H9 (cell line): ENCODE data around the gene MAST2. TPM values are rescaled to one million over a fixed set of nuclear protein-coding genes. Genes with fewer than 3 reads are reported as not detected.
"Not testable (repeated sequence)": the region's sequence is repeated elsewhere in the genome, so short reads cannot be mapped to it uniquely, and the experiment has no call there.

Experiments used
- DNase-seq: peaks from one replicate; pipeline ENCODE4 v3.0.0-alpha.2; 2017
- H2AFZ ChIP-seq: one replicate; pipeline ENCODE4 v1.6.1; 2013; ENCODE audit warnings: mild to moderate bottlenecking, low read length, control low read depth, moderate library complexity
- H2AK5ac ChIP-seq: 2 replicates; pipeline ENCODE4 v1.6.1; 2013; ENCODE audit warnings: low read length, control low read depth, mixed read lengths; ENCODE audit not compliant: insufficient read length
- H2BK120ac ChIP-seq: one replicate; pipeline ENCODE4 v1.6.1; 2013; ENCODE audit warnings: low read depth, mild to moderate bottlenecking, low read length, control low read depth, inconsistent platforms; ENCODE audit not compliant: poor library complexity, severe bottlenecking
- H2BK12ac ChIP-seq: 2 replicates; pipeline ENCODE4 v1.6.1; 2013; ENCODE audit warnings: low read length, control low read depth, mixed read lengths, low read depth; ENCODE audit not compliant: insufficient read length
- H2BK15ac ChIP-seq: 2 replicates; pipeline ENCODE4 v1.6.1; 2013; ENCODE audit warnings: low read depth, low read length, control low read depth
- H2BK20ac ChIP-seq: one replicate; pipeline ENCODE4 v1.6.1; 2013; ENCODE audit warnings: low read depth, mild to moderate bottlenecking, low read length, control low read depth, inconsistent platforms; ENCODE audit not compliant: poor library complexity, severe bottlenecking
- H2BK5ac ChIP-seq: 2 replicates; pipeline ENCODE4 v1.6.1; 2013; ENCODE audit warnings: low read length, control low read depth, mixed read lengths; ENCODE audit not compliant: insufficient read length
- H3K14ac ChIP-seq: 2 replicates; pipeline ENCODE4 v1.6.1; 2013; ENCODE audit warnings: low read length, control low read depth; ENCODE audit not compliant: insufficient read depth
- H3K18ac ChIP-seq: 2 replicates; pipeline ENCODE4 v1.6.1; 2013; ENCODE audit warnings: low read depth, mild to moderate bottlenecking, mixed read lengths, low read length, control low read depth; ENCODE audit not compliant: insufficient read length
- H3K23ac ChIP-seq: 2 replicates; pipeline ENCODE4 v1.6.1; 2013; ENCODE audit warnings: low read length, control low read depth, mixed read lengths, low read depth; ENCODE audit not compliant: insufficient read length
- H3K23me2 ChIP-seq: 2 replicates; pipeline ENCODE4 v1.6.1; 2013; ENCODE audit warnings: low read depth, mild to moderate bottlenecking, mixed read lengths, low read length, control low read depth; ENCODE audit not compliant: insufficient read length, poor library complexity, severe bottlenecking
- H3K27ac ChIP-seq: 2 replicates; pipeline ENCODE4 v1.5.1; 2013; ENCODE audit warnings: low read length, control low read depth, mixed read lengths, low read depth; ENCODE audit not compliant: insufficient read length
- H3K27me3 ChIP-seq: 2 replicates; pipeline ENCODE4 v1.6.1; 2013; ENCODE audit warnings: low read length, control low read depth, inconsistent platforms; ENCODE audit not compliant: insufficient read depth
- H3K4ac ChIP-seq: 2 replicates; pipeline ENCODE4 v1.6.1; 2013; ENCODE audit warnings: low read depth, mild to moderate bottlenecking, control low read depth, inconsistent platforms, low read length, moderate library complexity
- H3K4me1 ChIP-seq: 2 replicates; pipeline ENCODE4 v1.6.1; 2013; ENCODE audit warnings: low read length, control low read depth, inconsistent platforms; ENCODE audit not compliant: insufficient read depth
- H3K4me2 ChIP-seq: 2 replicates; pipeline ENCODE4 v1.6.1; 2013; ENCODE audit warnings: low read length, control low read depth, mixed read lengths; ENCODE audit not compliant: insufficient read length, insufficient read depth
- H3K56ac ChIP-seq: 2 replicates; pipeline ENCODE4 v1.6.1; 2013; ENCODE audit warnings: low read depth, mild to moderate bottlenecking, mixed read lengths, low read length, control low read depth; ENCODE audit not compliant: insufficient read length
- H3K79me1 ChIP-seq: 2 replicates; pipeline ENCODE4 v1.6.1; 2013; ENCODE audit warnings: low read depth, mild to moderate bottlenecking, moderate library complexity, low read length, control low read depth, inconsistent platforms; ENCODE audit not compliant: insufficient read depth, poor library complexity, severe bottlenecking
- H3K79me2 ChIP-seq: 2 replicates; pipeline ENCODE4 v1.6.1; 2013; ENCODE audit warnings: low read length, control low read depth, inconsistent platforms; ENCODE audit not compliant: insufficient read depth
- H3K9ac ChIP-seq: 2 replicates; pipeline ENCODE4 v1.6.1; 2013; ENCODE audit warnings: low read length, control low read depth, mixed read lengths; ENCODE audit not compliant: insufficient read length; ENCODE audit errors: extremely low read depth
- H3K9me3 ChIP-seq: one replicate; pipeline ENCODE4 v1.6.1; 2013; ENCODE audit warnings: low read depth, low read length, inconsistent platforms; ENCODE audit not compliant: control insufficient read depth
- H3T11ph ChIP-seq: one replicate; pipeline ENCODE4 v1.6.1; 2013; ENCODE audit warnings: mild to moderate bottlenecking, low read length, control low read depth, inconsistent platforms
- H4K20me1 ChIP-seq: one replicate; pipeline ENCODE4 v1.6.1; 2013; ENCODE audit not compliant: control insufficient read depth, insufficient read length, insufficient read depth
- H4K5ac ChIP-seq: 2 replicates; pipeline ENCODE4 v1.6.1; 2013; ENCODE audit warnings: low read depth, mild to moderate bottlenecking, mixed read lengths, low read length, control low read depth; ENCODE audit not compliant: insufficient read length
- H4K8ac ChIP-seq: replicated peaks from 2 replicates; pipeline ENCODE4 v1.6.1; 2013; ENCODE audit warnings: low read length, control low read depth, mixed read lengths, low read depth; ENCODE audit not compliant: insufficient read length
- H4K91ac ChIP-seq: 2 replicates; pipeline ENCODE4 v1.6.1; 2013; ENCODE audit warnings: low read depth, mild to moderate bottlenecking, moderate library complexity, mixed read lengths, low read length, control low read depth; ENCODE audit not compliant: insufficient read length
- H3K27ac Mint-ChIP-seq, 3 experiments: 2 replicates in 2 of 3; 3 replicates in 1 of 3; pipeline ENCODE4 v1.8.0; 2020 to 2021; ENCODE audit warnings: mixed read lengths in 3 of 3, mild to moderate bottlenecking in 1 of 3, moderate library complexity in 1 of 3
- H3K27me3 Mint-ChIP-seq: 2 replicates; pipeline ENCODE4 v1.8.0; 2021; ENCODE audit warnings: low read depth, mild to moderate bottlenecking, moderate library complexity, mixed read lengths
- H3K36me3 Mint-ChIP-seq, 3 experiments: 2 replicates in 2 of 3; 3 replicates in 1 of 3; pipeline ENCODE4 v1.8.0; 2020 to 2021; ENCODE audit warnings: low read depth in 3 of 3, mixed read lengths in 3 of 3; ENCODE audit not compliant: insufficient read depth in 1 of 3
- H3K4me1 Mint-ChIP-seq, 2 experiments: 2 replicates each; pipeline ENCODE4 v1.8.0; 2020; ENCODE audit warnings: mixed read lengths in 2 of 2
- H3K4me3 Mint-ChIP-seq, 2 experiments: 2 replicates in 1 of 2; 3 replicates in 1 of 2; pipeline ENCODE4 v1.8.0; 2020 to 2021; ENCODE audit warnings: mild to moderate bottlenecking in 2 of 2, mixed read lengths in 2 of 2, moderate library complexity in 1 of 2
- H3K9me3 Mint-ChIP-seq, 2 experiments: 2 replicates in 1 of 2; 3 replicates in 1 of 2; pipeline ENCODE4 v1.8.0; 2020; ENCODE audit warnings: mild to moderate bottlenecking in 2 of 2, mixed read lengths in 2 of 2, moderate library complexity in 1 of 2
- WGBS: extraction: QIAGEN DNeasy Blood & Tissue Kit; methylation state at CpG from one replicate; pipeline ENCODE4 v1.1.7; 2013; ENCODE audit warnings: missing lambda C conversion rate, low lambda C conversion rate, mixed read lengths; ENCODE audit not compliant: insufficient read length; ENCODE audit errors: extremely low coverage; 5-methylcytosine and 5-hydroxymethylcytosine counted together
- total RNA-seq: library from RNA; stranded (reverse); gene quantifications from 2 replicates; pipeline ENCODE4 v1.2.1, GENCODE V29; 2021
- TF ChIP-seq, protein P1 (sequence below): fragments of 200-600 bp; sonication (generic); conservative IDR thresholded peaks from 3 replicates; pipeline ENCODE4 v1.8.0; 2021; ENCODE audit warnings: antibody characterized with exemption, mild to moderate bottlenecking

Gene MAST2
- total RNA-seq, 1 experiment from 2014 or later = 28.8 TPM

DNA sequence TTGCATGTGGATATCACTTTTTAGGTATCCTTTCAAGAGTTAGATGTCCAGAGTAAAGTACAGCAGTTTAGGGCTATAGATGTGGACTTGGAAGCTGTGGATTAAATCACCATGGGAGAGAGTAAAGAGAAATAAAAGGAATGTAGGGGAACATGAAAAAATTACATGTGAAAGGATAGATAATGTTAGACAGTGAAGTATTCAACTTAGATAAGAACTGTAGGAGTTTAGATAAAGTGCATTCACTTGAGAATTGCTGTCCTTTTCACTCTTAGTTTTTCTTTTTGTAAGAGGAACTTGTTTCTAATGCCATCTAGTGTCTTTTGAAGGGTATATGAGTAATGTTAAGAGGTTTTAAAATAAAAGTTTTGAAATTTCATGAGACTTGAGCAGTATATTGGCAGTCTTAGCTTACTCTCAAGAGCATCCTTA is 40.1 kb downstream of the MAST2 start:
- no peak for DNase-seq
- Histone ChIP-seq H3K18ac (no peak overlapping the region), H2BK20ac (no peak overlapping the region), H2AK5ac (no peak overlapping the region), H3K4ac (no peak overlapping the region), H3K14ac (no peak overlapping the region), H3K79me1 (no peaks in the 10 kb centered on the region), H3K27ac (no peak overlapping the region), H3K23me2 (no peaks in the 10 kb centered on the region), H3K79me2 (no peaks in the 10 kb centered on the region), H3K27me3 (no peaks in the 10 kb centered on the region), H2BK15ac (no peak overlapping the region), H3K9me3 (no peaks in the 10 kb centered on the region), H3K23ac (no peak overlapping the region), H3K9ac (no peak overlapping the region), H3K56ac (no peak overlapping the region), H4K8ac (no peak overlapping the region), H4K20me1 (no peaks in the 10 kb centered on the region), H2AFZ (no peak overlapping the region), H3K4me2 (no peak overlapping the region), H4K5ac (no peak overlapping the region), H2BK120ac (no peak overlapping the region), H4K91ac (no peak overlapping the region), H2BK12ac (no peak overlapping the region), H3K4me1 (no peaks in the 10 kb centered on the region), H3T11ph (no peak overlapping the region), H2BK5ac (no peak overlapping the region)
- TF ChIP-seq, protein P1, sequence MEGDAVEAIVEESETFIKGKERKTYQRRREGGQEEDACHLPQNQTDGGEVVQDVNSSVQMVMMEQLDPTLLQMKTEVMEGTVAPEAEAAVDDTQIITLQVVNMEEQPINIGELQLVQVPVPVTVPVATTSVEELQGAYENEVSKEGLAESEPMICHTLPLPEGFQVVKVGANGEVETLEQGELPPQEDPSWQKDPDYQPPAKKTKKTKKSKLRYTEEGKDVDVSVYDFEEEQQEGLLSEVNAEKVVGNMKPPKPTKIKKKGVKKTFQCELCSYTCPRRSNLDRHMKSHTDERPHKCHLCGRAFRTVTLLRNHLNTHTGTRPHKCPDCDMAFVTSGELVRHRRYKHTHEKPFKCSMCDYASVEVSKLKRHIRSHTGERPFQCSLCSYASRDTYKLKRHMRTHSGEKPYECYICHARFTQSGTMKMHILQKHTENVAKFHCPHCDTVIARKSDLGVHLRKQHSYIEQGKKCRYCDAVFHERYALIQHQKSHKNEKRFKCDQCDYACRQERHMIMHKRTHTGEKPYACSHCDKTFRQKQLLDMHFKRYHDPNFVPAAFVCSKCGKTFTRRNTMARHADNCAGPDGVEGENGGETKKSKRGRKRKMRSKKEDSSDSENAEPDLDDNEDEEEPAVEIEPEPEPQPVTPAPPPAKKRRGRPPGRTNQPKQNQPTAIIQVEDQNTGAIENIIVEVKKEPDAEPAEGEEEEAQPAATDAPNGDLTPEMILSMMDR = no peak
- Mint-ChIP-seq H3K4me1 (peaks cover 16% of the 10 kb centered on the region in 2 experiments), H3K27me3 (no peaks in the 10 kb centered on the region), H3K9me3 (no peaks in the 10 kb centered on the region; a peak in 2 of 5 replicates), H3K36me3 (peaks cover 4 to 6% (median 5%) of the 10 kb centered on the region in 3 experiments; a peak in 5 of 7 replicates), H3K27ac (peak overlapping the region in 1 of 3 experiments; percentile 3; a peak in 1 of 7 replicates), H3K4me3 (no peak overlapping the region)

DNA sequence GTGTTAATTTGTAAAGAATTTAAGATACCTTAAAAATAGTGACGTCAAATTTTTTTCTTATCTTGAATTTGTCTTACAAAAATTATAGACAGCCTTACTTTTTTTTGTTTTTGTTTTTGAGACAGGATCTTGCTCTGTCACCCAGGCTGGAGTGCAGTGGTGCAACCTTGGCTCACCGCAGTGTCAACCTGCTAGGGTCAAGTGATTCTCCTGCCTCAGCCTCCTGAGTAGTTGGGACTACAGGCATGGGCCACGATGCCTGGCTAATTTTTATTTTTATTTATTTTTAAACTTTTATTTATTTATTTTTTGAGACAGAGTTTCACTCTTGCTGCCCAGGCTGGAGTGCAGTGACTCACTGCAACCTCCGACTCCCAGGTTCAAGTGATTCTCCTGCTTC is 40.6 kb downstream of the MAST2 start:
- not testable (repeated sequence) for H4K5ac ChIP-seq, H3K4ac ChIP-seq, H3K27ac Mint-ChIP-seq, H3K36me3 Mint-ChIP-seq, H3K4me3 Mint-ChIP-seq, H2BK20ac ChIP-seq, H3K9me3 Mint-ChIP-seq, H3K79me2 ChIP-seq, H2BK120ac ChIP-seq, H3K27ac ChIP-seq, H3K23me2 ChIP-seq, H3K9me3 ChIP-seq, DNase-seq, H2BK12ac ChIP-seq, H3K27me3 Mint-ChIP-seq, H3K14ac ChIP-seq, H4K91ac ChIP-seq, H3K18ac ChIP-seq, H2AK5ac ChIP-seq, H3K56ac ChIP-seq, H3T11ph ChIP-seq, H2BK5ac ChIP-seq, H3K27me3 ChIP-seq, H4K8ac ChIP-seq, H3K9ac ChIP-seq, H3K79me1 ChIP-seq, H3K4me2 ChIP-seq, H3K23ac ChIP-seq, H2BK15ac ChIP-seq, H2AFZ ChIP-seq, H3K4me1 ChIP-seq, H4K20me1 ChIP-seq
- WGBS = no CpG with 5 or more reads among the region's 4 CpGs
- peaks cover 21% of the 10 kb centered on the region in 2 experiments for H3K4me1 Mint-ChIP-seq
